SU-DHL-6 (cell line): ENCODE results near the gene CA7.

Source experiments
- H2AFZ ChIP-seq: fragments of 200-600 bp; sonication (generic); 2 replicates; pipeline ENCODE4 v1.6.1; 2014; ENCODE audit warnings: low read depth, mild to moderate bottlenecking, moderate library complexity, mixed read lengths, antibody characterized with exemption, low read length; ENCODE audit not compliant: severe bottlenecking
- H3F3A ChIP-seq: fragments of 200-600 bp; shearing (Covaris generic); 2 replicates; pipeline ENCODE4 v1.6.0; 2016; ENCODE audit warnings: antibody characterized with exemption, mild to moderate bottlenecking; ENCODE audit not compliant: insufficient read depth
- H3K27ac ChIP-seq: fragments of 200-600 bp; sonication (generic); 2 replicates; pipeline ENCODE4 v1.5.1; 2016; ENCODE audit warnings: low read depth, mild to moderate bottlenecking, low read length, moderate library complexity, mixed read lengths
- H3K27me3 ChIP-seq: fragments of 200-600 bp; sonication (generic), shearing (Covaris generic); 2 replicates; pipeline ENCODE4 v1.6.0; 2014; ENCODE audit warnings: mild to moderate bottlenecking, low read length
- H3K36me3 ChIP-seq: fragments of 200-600 bp; sonication (generic); 2 replicates; pipeline ENCODE4 v1.6.1; 2014; ENCODE audit warnings: mild to moderate bottlenecking, low read length, mixed read lengths
- H3K4me2 ChIP-seq: fragments of 300-600, 200-600 bp; shearing (Covaris generic), sonication (generic); 2 replicates; pipeline ENCODE4 v1.6.0; 2014; ENCODE audit warnings: low read length, low read depth, mild to moderate bottlenecking; ENCODE audit not compliant: poor library complexity, severe bottlenecking
- H3K4me3 ChIP-seq: fragments of 200-600 bp; sonication (generic); 2 replicates; pipeline ENCODE4 v1.5.1; 2014; ENCODE audit warnings: antibody characterized with exemption, low read length, mild to moderate bottlenecking, mixed read lengths; ENCODE audit not compliant: insufficient read depth, poor library complexity, severe bottlenecking
- H3K79me2 ChIP-seq: fragments of 200-600 bp; sonication (generic); 2 replicates; pipeline ENCODE4 v1.6.1; 2014; ENCODE audit warnings: mild to moderate bottlenecking, low read length, moderate library complexity; ENCODE audit not compliant: insufficient read depth
- H3K9ac ChIP-seq: fragments of 200-600 bp; sonication (generic); 2 replicates; pipeline ENCODE4 v1.7.0; 2014; ENCODE audit warnings: mild to moderate bottlenecking, low read length
- H3K9me2 ChIP-seq: fragments of 200-600 bp; sonication (generic); replicated peaks from 2 replicates; pipeline ENCODE4 v1.6.1; 2014; ENCODE audit warnings: low read length; ENCODE audit not compliant: insufficient read depth
- H3K9me3 ChIP-seq: fragments of 200-600 bp; sonication (generic); 2 replicates; pipeline ENCODE4 v1.6.1; 2014; ENCODE audit warnings: low read length, mixed read lengths; ENCODE audit not compliant: insufficient read depth
- H4K20me1 ChIP-seq: fragments of 200-600 bp; sonication (generic); 2 replicates; pipeline ENCODE4 v1.6.1; 2014; ENCODE audit warnings: low read depth, mild to moderate bottlenecking, antibody characterized with exemption, low read length, moderate library complexity, mixed read lengths
- CTCF ChIP-seq: fragments of 200-600 bp; sonication (generic); IDR thresholded peaks from one replicate; pipeline ENCODE4 v1.5.1; 2017; ENCODE audit warnings: antibody characterized with exemption, mild to moderate bottlenecking, low read length, moderate library complexity; ENCODE audit not compliant: insufficient read depth, poor library complexity, severe bottlenecking
- EZH2phosphoT487 ChIP-seq: fragments of 200-600 bp; sonication (generic), shearing (Covaris generic); conservative IDR thresholded peaks from 2 replicates; pipeline ENCODE4 v1.6.1; 2018; ENCODE audit warnings: mild to moderate bottlenecking, antibody characterized with exemption, low read length, moderate library complexity, mixed read lengths

CA7 gene

GRCh38 chr16:66888647-66889615 is 44.7 kb downstream of the CA7 start:
- H3K79me2 ChIP-seq: no peaks in the 10 kb centered on the region
- H3K4me3 ChIP-seq: no peak overlapping the region
- no peak overlapping the region for H2AFZ ChIP-seq
- H4K20me1 ChIP-seq: no peaks in the 10 kb centered on the region
- H3K27ac ChIP-seq: no peak overlapping the region
- H3F3A ChIP-seq: no peaks in the 10 kb centered on the region
- no peaks in the 10 kb centered on the region for H3K9me2 ChIP-seq
- H3K27me3 ChIP-seq: no peaks in the 10 kb centered on the region
- H3K9ac ChIP-seq: no peak overlapping the region
- H3K36me3 ChIP-seq: peaks cover 3% of the 10 kb centered on the region; the same call in 1 of the 2 replicates
- TF ChIP-seq CTCF (no peak), EZH2phosphoT487 (no peak)
- H3K4me2 ChIP-seq: no peak overlapping the region
- no peaks in the 10 kb centered on the region for H3K9me3 ChIP-seq

GRCh38 chr16:66889622-66890021 is 45.4 kb downstream of the CA7 start:
- no peaks in the 10 kb centered on the region for H3K27me3 ChIP-seq
- no peak overlapping the region for H3K4me3 ChIP-seq
- no peaks in the 10 kb centered on the region for H4K20me1 ChIP-seq

GRCh38 chr16:66890799-66891198 is 46.6 kb downstream of the CA7 start:
- H3K27me3 ChIP-seq: no peaks in the 10 kb centered on the region
- no peaks in the 10 kb centered on the region for H3K79me2 ChIP-seq
- no peaks in the 10 kb centered on the region for H4K20me1 ChIP-seq
- H3K9ac ChIP-seq: no peak overlapping the region
- no peak overlapping the region for H3K27ac ChIP-seq
- H3K4me2 ChIP-seq: no peak overlapping the region
- peaks cover 2% of the 10 kb centered on the region; the same call in 1 of the 2 replicates for H3K36me3 ChIP-seq
- no peak overlapping the region for H2AFZ ChIP-seq
- TF ChIP-seq EZH2phosphoT487 (no peak), CTCF (no peak)
- H3K4me3 ChIP-seq: no peak overlapping the region
- H3F3A ChIP-seq: no peaks in the 10 kb centered on the region
- H3K9me2 ChIP-seq: no peaks in the 10 kb centered on the region
- H3K9me3 ChIP-seq: no peaks in the 10 kb centered on the region

More at GRCh38 chr16:66889622-66890021, 45.4 kb downstream of the CA7 start:
- Histone ChIP-seq H3K9me2 (no peaks in the 10 kb centered on the region), H3K4me2 (no peak overlapping the region), H3F3A (no peaks in the 10 kb centered on the region), H3K9me3 (no peaks in the 10 kb centered on the region), H2AFZ (no peak overlapping the region), H3K27ac (no peak overlapping the region), H3K79me2 (no peaks in the 10 kb centered on the region), H3K36me3 (peaks cover 3% of the 10 kb centered on the region; the same call in 1 of the 2 replicates), H3K9ac (no peak overlapping the region)
- TF ChIP-seq CTCF (no peak), EZH2phosphoT487 (no peak)
